Skeletal muscle cell (primary cell): Measurements from ENCODE around the gene RFX8.
A peak's percentile ranks its signal among the peaks of the same experiment; 100 is the strongest.
"Not testable (repeated sequence)": the region's sequence is repeated elsewhere in the genome, so short reads cannot be mapped to it uniquely, and the experiment has no call there.

ENCODE experiments used
- DNase-seq: peaks from one replicate; pipeline ENCODE4 v3.0.0-alpha.2; 2010; ENCODE audit warnings: low read depth
- H3K4me3 ChIP-seq: 2 replicates; pipeline ENCODE4 v1.5.1; 2011; ENCODE audit warnings: low read depth, mild to moderate bottlenecking, control low read depth, low read length, moderate library complexity

Gene RFX8

GRCh38 chr2:101450965-101451364, 23.9 kb downstream of the RFX8 start:
- no peak overlapping the region for H3K4me3 ChIP-seq
- DNase-seq = no peak

- peak; percentile 64 for DNase-seq
These were observed 28.0 kb downstream of the RFX8 start for GRCh38 chr2:101446869-101447268.

GRCh38 chr2:101442667-101443061, 32.2 kb downstream of the RFX8 start:
- no peak overlapping the region for H3K4me3 ChIP-seq
- no peak for DNase-seq

More at GRCh38 chr2:101446869-101447268, 28.0 kb downstream of the RFX8 start:
- H3K4me3 ChIP-seq = no peak overlapping the region

- H3K4me3 ChIP-seq = no peak overlapping the region
- no peak for DNase-seq
These were observed 32.8 kb downstream of the RFX8 start for GRCh38 chr2:101442042-101442666.

- no peak overlapping the region for H3K4me3 ChIP-seq
- no peak for DNase-seq
These were observed 34.7 kb downstream of the RFX8 start for GRCh38 chr2:101440127-101440738.

GRCh38 chr2:101439716-101440115, 35.2 kb downstream of the RFX8 start:
- no peak for DNase-seq
- no peak overlapping the region for H3K4me3 ChIP-seq

- not testable (repeated sequence) for DNase-seq, H3K4me3 ChIP-seq
These were observed 36.4 kb downstream of the RFX8 start for GRCh38 chr2:101438555-101438954.

GRCh38 chr2:101435001-101435862, 39.7 kb downstream of the RFX8 start:
- peak overlapping the region; percentile 39 for H3K4me3 ChIP-seq
- DNase-seq = peak; percentile 53

- DNase-seq = no peak
- no peak overlapping the region for H3K4me3 ChIP-seq
These were observed 41.4 kb downstream of the RFX8 start for GRCh38 chr2:101433465-101433864.

- no peak for DNase-seq
- no peak overlapping the region for H3K4me3 ChIP-seq
These were observed 42.3 kb downstream of the RFX8 start for GRCh38 chr2:101432411-101433181.

- DNase-seq = no peak
- H3K4me3 ChIP-seq = no peak overlapping the region
These were observed 43.4 kb downstream of the RFX8 start for GRCh38 chr2:101431486-101431885.

GRCh38 chr2:101430156-101430555, 44.8 kb downstream of the RFX8 start:
- no peak for DNase-seq
- no peak overlapping the region for H3K4me3 ChIP-seq

- H3K4me3 ChIP-seq = no peak overlapping the region
- DNase-seq = no peak
These were observed 45.5 kb downstream of the RFX8 start for GRCh38 chr2:101429453-101429852.

- no peak overlapping the region for H3K4me3 ChIP-seq
- DNase-seq = no peak
These were observed 46.3 kb downstream of the RFX8 start for GRCh38 chr2:101428422-101429176.

- DNase-seq = no peak
- no peak overlapping the region for H3K4me3 ChIP-seq
These were observed 47.2 kb downstream of the RFX8 start for GRCh38 chr2:101427743-101428142.

- no peak overlapping the region for H3K4me3 ChIP-seq
- DNase-seq = no peak
These were observed 47.7 kb downstream of the RFX8 start for GRCh38 chr2:101427240-101427639.

- no peak overlapping the region for H3K4me3 ChIP-seq
- no peak for DNase-seq
These were observed 48.1 kb downstream of the RFX8 start for GRCh38 chr2:101426822-101427221.

GRCh38 chr2:101420623-101421022, 54.3 kb downstream of the RFX8 start:
- H3K4me3 ChIP-seq = no peak overlapping the region
- DNase-seq = no peak

- H3K4me3 ChIP-seq = no peak overlapping the region
- DNase-seq = no peak
These were observed 55.7 kb downstream of the RFX8 start for GRCh38 chr2:101419096-101419663.
